ENCODE measurements around the gene MACROD1. TPM values are rescaled to one million over a fixed set of nuclear protein-coding genes. Genes with fewer than 3 reads are reported as not detected.

Gene MACROD1
- total and polyA plus RNA-seq, 12 donors: 5.5 to 62.9 (median 26.8) TPM

DNA sequence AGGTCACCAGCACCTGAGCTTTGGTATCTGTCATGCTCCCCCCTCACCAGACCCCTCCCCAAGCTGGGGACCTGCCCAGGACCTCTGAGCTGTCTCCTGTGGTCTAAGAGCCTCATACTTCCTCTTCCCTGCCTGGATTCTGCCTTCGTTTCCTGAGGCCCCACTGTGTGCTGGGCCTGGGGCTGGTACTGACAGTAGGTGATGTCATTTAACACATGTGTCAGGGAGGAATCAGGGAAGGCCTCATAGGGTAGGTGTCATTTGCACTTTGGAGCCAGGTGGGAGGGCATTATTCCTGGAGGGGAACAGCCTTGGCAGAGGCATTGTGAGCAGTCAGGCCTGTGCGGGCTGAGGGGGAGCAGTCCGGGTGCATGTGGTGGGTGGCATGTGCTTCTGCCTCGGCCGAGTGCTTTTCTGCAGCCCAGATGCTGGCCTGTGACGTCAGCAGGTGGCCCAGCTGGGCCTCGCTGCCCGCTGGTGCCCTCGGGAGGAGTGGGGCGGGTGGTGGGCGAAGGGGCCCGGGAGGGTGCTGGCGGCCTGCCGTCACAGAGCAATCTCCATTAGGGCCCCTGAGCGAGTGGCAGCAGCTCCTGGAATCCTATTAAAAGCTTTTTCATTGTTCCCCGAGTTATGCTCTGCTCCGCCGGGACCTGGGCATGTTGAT lies 121.1 kb downstream of the MACROD1 start:
- Histone ChIP-seq H3K27ac (peak overlapping the region in 1 of 5 donors; percentile 38), H3K4me1 (replicated peaks in 1 of 2) (no peaks in the 10 kb centered on the region)
- 74 to 84% (median 79%) methylated on average over 4 to 18 of the region's 18 CpGs for WGBS, 4 donors

DNA sequence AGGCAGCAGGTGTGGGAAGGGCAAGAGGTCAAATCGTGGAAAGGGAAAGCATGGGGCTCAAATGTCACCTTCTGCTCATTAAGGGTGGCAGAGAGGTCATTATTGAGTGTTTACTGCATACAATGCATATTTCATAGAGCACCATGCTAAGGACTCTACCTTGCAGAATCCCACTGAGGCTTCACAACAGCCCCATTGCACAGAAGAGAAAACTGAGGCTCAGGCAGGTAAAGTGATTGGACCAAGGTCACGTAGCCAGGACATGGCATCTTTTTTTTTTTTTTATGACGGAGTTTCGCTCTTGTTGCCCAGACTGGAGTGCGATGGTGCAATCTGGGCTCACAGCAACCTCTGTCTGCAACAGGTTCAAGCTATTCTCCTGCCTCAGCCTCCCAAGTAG lies 122.4 kb downstream of the MACROD1 start:
- 83 to 91% (median 90%) methylated on average over 5 of the region's 5 CpGs for WGBS, 4 donors
- Histone ChIP-seq H3K4me3 (no peak overlapping the region), H3K27me3 (no peaks in the 10 kb centered on the region), H3K27ac (no peak overlapping the region), H3K9me3 (replicated peaks in 1 of 3) (no peaks in the 10 kb centered on the region), H3K36me3 (replicated peaks in 1 of 2) (no peaks in the 10 kb centered on the region), H3K4me1 (replicated peaks in 1 of 2) (no peaks in the 10 kb centered on the region)
- no peak for DNase-seq
- intact Hi-C loops (cut with DNase I): no loop called here
- TF ChIP-seq POLR2A (IDR thresholded peaks at IDR 0.05): no peak

More for the DNA sequence above, 121.1 kb downstream of the MACROD1 start:
- peak in 1 of 7 donors; percentile 84 for DNase-seq
- no peaks in the 10 kb centered on the region for H3K36me3 ChIP-seq (replicated peaks in 1 of 2)
- no peaks in the 10 kb centered on the region for H3K27me3 ChIP-seq
- TF ChIP-seq POLR2A (IDR thresholded peaks at IDR 0.05): no peak
- TF ChIP-seq, protein P1, sequence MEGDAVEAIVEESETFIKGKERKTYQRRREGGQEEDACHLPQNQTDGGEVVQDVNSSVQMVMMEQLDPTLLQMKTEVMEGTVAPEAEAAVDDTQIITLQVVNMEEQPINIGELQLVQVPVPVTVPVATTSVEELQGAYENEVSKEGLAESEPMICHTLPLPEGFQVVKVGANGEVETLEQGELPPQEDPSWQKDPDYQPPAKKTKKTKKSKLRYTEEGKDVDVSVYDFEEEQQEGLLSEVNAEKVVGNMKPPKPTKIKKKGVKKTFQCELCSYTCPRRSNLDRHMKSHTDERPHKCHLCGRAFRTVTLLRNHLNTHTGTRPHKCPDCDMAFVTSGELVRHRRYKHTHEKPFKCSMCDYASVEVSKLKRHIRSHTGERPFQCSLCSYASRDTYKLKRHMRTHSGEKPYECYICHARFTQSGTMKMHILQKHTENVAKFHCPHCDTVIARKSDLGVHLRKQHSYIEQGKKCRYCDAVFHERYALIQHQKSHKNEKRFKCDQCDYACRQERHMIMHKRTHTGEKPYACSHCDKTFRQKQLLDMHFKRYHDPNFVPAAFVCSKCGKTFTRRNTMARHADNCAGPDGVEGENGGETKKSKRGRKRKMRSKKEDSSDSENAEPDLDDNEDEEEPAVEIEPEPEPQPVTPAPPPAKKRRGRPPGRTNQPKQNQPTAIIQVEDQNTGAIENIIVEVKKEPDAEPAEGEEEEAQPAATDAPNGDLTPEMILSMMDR (IDR thresholded peaks at IDR 0.05): no peak
- intact Hi-C loops (cut with DNase I): no loop called here
- no peaks in the 10 kb centered on the region for H3K9me3 ChIP-seq (replicated peaks in 1 of 3)
- H3K4me3 ChIP-seq: no peak overlapping the region

DNA sequence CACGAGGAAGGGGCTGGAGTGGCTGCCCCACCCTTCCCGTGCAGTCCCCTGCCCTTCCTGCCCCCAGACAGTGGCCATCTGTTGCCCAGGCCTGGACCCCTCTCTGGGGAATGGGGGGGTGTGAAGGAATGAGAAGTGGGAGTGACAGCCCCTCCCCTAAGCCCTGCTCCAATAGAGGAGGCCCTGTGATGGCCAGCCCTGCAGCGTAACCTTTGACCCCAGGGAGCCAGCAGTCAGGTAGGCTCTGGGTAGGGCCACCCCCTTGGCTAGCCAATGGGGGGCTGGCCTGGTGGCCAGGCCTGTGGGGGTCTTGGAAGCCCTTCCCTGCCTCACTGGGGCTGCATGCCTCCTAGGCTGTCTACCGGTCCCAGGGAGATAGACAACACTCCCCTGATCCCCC lies 123.6 kb downstream of the MACROD1 start:
- Histone ChIP-seq H3K27me3 (no peaks in the 10 kb centered on the region), H3K9me3 (replicated peaks in 1 of 3) (no peaks in the 10 kb centered on the region), H3K4me1 (replicated peaks in 1 of 2) (no peaks in the 10 kb centered on the region), H3K4me3 (no peak overlapping the region), H3K27ac (no peak overlapping the region), H3K36me3 (replicated peaks in 1 of 2) (no peaks in the 10 kb centered on the region)
- no peak for DNase-seq
- intact Hi-C loops (cut with DNase I): no loop called here
- 60 to 92% (median 83%) methylated on average over 3 to 4 of the region's 4 CpGs for WGBS, 4 donors
- no peak for TF ChIP-seq POLR2A (IDR thresholded peaks at IDR 0.05)
- TF ChIP-seq, protein P1 (IDR thresholded peaks at IDR 0.05): no peak

GRCh38 chr11:64041846-64042245 lies 124.1 kb downstream of the MACROD1 start:
- no peaks in the 10 kb centered on the region for H3K9me3 ChIP-seq (replicated peaks in 1 of 3)
- WGBS, 4 donors: 89 to 98% (median 95%) methylated on average over 4 to 9 of the region's 9 CpGs
- no peak for TF ChIP-seq POLR2A (IDR thresholded peaks at IDR 0.05)
- TF ChIP-seq, protein P1 (IDR thresholded peaks at IDR 0.05): no peak
- no peak overlapping the region for H3K27ac ChIP-seq
- H3K27me3 ChIP-seq: no peaks in the 10 kb centered on the region
- no peaks in the 10 kb centered on the region for H3K36me3 ChIP-seq (replicated peaks in 1 of 2)
- peaks cover 0 to under 1% of the 10 kb centered on the region in 2 donors for H3K4me1 ChIP-seq (replicated peaks in 1 of 2)
- no peak overlapping the region for H3K4me3 ChIP-seq
- no peak for DNase-seq
- intact Hi-C loops (cut with DNase I): no loop called here

All from adrenal gland (tissue), 12 donors.